Right lobe of liver (tissue), 4 donors: ENCODE results near the gene CHST1.

ENCODE experiments used
- POLR2A ChIP-seq: fragments of 450-650 bp; IDR thresholded peaks from one replicate; pipeline ENCODE4 v1.6.1; 2017; ENCODE audit warnings: antibody characterized with exemption, mild to moderate bottlenecking
- TF ChIP-seq, protein P1 (sequence below), 4 donors: fragments of 200-600 bp in 3 of 4; fragments of 450-650 bp in 1 of 4; IDR thresholded peaks; one replicate each; pipeline versions ENCODE4 v1.5.1 to v1.8.0; 2016 to 2022; ENCODE audit warnings: antibody characterized with exemption in 4 of 4, mild to moderate bottlenecking in 2 of 4
- donor health status: DM: no; HTN: no; CAD: no.
- donor health status: DM: no; HTN: no; CAD: no.
- donor health status: DM: no; HTN: yes; CAD: no.

DNA sequence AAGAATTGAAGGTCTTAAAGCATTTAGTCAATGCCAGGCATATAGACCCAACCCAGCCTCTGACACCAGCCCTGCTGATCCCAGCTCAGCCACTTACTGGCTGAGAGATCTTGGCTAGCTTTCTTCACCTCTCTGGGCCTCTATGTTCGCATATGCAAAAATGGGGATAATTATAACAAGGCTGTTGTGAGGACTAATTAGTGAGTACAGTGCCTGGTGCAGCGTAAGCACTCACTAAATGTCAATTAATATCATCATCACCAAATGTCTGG lies 10.5 kb downstream of the CHST1 start:
- TF ChIP-seq, protein P1, sequence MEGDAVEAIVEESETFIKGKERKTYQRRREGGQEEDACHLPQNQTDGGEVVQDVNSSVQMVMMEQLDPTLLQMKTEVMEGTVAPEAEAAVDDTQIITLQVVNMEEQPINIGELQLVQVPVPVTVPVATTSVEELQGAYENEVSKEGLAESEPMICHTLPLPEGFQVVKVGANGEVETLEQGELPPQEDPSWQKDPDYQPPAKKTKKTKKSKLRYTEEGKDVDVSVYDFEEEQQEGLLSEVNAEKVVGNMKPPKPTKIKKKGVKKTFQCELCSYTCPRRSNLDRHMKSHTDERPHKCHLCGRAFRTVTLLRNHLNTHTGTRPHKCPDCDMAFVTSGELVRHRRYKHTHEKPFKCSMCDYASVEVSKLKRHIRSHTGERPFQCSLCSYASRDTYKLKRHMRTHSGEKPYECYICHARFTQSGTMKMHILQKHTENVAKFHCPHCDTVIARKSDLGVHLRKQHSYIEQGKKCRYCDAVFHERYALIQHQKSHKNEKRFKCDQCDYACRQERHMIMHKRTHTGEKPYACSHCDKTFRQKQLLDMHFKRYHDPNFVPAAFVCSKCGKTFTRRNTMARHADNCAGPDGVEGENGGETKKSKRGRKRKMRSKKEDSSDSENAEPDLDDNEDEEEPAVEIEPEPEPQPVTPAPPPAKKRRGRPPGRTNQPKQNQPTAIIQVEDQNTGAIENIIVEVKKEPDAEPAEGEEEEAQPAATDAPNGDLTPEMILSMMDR (IDR thresholded peaks at IDR 0.05): no peak
- TF ChIP-seq POLR2A: no peak
